Transverse colon (tissue), 4 donors: ENCODE results near the gene HINT2.

Experiments
- EP300 ChIP-seq: sonication (generic); formaldehyde crosslinking; IDR thresholded peaks from one replicate; pipeline ENCODE4 v1.6.1; 2017; ENCODE audit warnings: antibody characterized with exemption, low read depth
- POLR2A ChIP-seq: fragments of 450-650 bp; IDR thresholded peaks from one replicate; pipeline ENCODE4 v1.6.1; 2016; ENCODE audit warnings: antibody characterized with exemption, mild to moderate bottlenecking, moderate library complexity
- POLR2AphosphoS5 ChIP-seq, 3 donors: sonication (generic); formaldehyde crosslinking; IDR thresholded peaks; one replicate each; pipeline ENCODE4 v1.6.1; 2016; ENCODE audit warnings: antibody characterized with exemption in 3 of 3
- TF ChIP-seq, protein P1 (sequence below), 5 experiments: fragments of 200-600 bp in 3 of 5; fragments of 450-650 bp in 2 of 5; sonication (generic) in 3 of 5; IDR thresholded peaks; 1 replicate in 2 of 5; 2 replicates in 3 of 5; pipeline ENCODE4 v1.5.1; 2016 to 2017; ENCODE audit warnings: antibody characterized with exemption in 5 of 5, inconsistent platforms in 3 of 5, mild to moderate bottlenecking in 2 of 5, moderate library complexity in 1 of 5

DNA sequence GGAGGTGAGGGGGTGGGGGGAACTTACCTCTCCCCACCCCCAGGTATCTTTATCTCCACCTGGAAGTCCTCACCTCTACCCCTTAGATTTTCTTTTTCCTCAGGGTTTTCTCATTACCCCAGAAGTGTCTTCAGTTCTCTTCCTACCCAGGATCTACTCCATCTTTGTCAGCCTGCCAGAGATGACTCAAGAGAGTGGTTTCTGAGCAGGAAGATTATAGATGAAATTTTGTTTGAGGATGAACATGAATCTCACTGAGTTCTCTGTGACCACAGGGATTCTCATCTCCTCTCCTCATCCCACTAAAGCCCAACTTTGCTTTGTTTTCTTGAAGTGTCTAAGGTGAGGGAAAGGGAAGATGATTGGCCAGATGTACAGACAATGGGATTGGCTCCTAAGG, 5.2 kb upstream of the HINT2 start:
- TF ChIP-seq POLR2A (no peak), POLR2AphosphoS5 (IDR thresholded peaks at IDR 0.05) (no peak), EP300 (no peak)
- TF ChIP-seq, protein P1, sequence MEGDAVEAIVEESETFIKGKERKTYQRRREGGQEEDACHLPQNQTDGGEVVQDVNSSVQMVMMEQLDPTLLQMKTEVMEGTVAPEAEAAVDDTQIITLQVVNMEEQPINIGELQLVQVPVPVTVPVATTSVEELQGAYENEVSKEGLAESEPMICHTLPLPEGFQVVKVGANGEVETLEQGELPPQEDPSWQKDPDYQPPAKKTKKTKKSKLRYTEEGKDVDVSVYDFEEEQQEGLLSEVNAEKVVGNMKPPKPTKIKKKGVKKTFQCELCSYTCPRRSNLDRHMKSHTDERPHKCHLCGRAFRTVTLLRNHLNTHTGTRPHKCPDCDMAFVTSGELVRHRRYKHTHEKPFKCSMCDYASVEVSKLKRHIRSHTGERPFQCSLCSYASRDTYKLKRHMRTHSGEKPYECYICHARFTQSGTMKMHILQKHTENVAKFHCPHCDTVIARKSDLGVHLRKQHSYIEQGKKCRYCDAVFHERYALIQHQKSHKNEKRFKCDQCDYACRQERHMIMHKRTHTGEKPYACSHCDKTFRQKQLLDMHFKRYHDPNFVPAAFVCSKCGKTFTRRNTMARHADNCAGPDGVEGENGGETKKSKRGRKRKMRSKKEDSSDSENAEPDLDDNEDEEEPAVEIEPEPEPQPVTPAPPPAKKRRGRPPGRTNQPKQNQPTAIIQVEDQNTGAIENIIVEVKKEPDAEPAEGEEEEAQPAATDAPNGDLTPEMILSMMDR (IDR thresholded peaks at IDR 0.05): no peak
